ENCODE measurements around the gene PDS5A.
"Not testable (repeated sequence)": the region's sequence is repeated elsewhere in the genome, so short reads cannot be mapped to it uniquely, and the experiment has no call there.

The PDS5A gene

DNA sequence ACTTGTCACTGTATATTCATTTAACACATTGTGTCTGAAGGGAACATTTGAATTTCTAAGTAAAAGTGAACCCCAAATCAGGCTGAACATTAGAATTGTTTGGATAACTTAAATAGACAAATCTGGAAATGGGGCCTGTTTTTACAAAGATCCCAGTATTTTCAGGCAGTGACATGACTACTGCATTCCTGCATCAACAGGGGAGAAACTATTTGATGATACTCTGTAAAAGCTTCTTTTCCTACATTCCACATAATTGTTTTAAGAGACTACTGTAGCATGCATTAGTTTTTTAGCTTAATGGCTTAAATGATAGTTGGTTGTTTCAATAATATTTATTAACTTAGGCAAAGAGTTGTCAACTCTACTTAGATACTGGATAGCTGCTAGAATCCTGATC, 127.0 kb downstream of the PDS5A start:
- TF ChIP-seq, protein P1, sequence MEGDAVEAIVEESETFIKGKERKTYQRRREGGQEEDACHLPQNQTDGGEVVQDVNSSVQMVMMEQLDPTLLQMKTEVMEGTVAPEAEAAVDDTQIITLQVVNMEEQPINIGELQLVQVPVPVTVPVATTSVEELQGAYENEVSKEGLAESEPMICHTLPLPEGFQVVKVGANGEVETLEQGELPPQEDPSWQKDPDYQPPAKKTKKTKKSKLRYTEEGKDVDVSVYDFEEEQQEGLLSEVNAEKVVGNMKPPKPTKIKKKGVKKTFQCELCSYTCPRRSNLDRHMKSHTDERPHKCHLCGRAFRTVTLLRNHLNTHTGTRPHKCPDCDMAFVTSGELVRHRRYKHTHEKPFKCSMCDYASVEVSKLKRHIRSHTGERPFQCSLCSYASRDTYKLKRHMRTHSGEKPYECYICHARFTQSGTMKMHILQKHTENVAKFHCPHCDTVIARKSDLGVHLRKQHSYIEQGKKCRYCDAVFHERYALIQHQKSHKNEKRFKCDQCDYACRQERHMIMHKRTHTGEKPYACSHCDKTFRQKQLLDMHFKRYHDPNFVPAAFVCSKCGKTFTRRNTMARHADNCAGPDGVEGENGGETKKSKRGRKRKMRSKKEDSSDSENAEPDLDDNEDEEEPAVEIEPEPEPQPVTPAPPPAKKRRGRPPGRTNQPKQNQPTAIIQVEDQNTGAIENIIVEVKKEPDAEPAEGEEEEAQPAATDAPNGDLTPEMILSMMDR (IDR thresholded peaks at IDR 0.05; ENCODE audit: control extremely low read depth, extremely low read depth, low read depth, missing control alignments) = no peak
- ChIA-PET POLR2A (no interaction called here), CTCF (interaction anchor here (1.2 to 1.8 kb wide), 2 partner anchors 17 kb away, joined by 3 to 6 read pairs; no protein-coding TSS in a partner anchor)
- DNase-seq (ENCODE audit: extremely low spot score) = no peak

- CTCF ChIA-PET = interaction anchor here (0.8 to 1.3 kb wide), 3 partner anchors 18 to 30 kb away, joined by 3 to 4 read pairs (median 3); no protein-coding TSS in a partner anchor
- POLR2A ChIA-PET = no interaction called here
- no peak for DNase-seq (ENCODE audit: extremely low spot score)
- TF ChIP-seq, protein P1 (IDR thresholded peaks at IDR 0.05; ENCODE audit: control extremely low read depth, extremely low read depth, low read depth, missing control alignments) = no peak
These were observed 131.0 kb downstream of the PDS5A start for GRCh38 chr4:39846705-39847104.

DNA sequence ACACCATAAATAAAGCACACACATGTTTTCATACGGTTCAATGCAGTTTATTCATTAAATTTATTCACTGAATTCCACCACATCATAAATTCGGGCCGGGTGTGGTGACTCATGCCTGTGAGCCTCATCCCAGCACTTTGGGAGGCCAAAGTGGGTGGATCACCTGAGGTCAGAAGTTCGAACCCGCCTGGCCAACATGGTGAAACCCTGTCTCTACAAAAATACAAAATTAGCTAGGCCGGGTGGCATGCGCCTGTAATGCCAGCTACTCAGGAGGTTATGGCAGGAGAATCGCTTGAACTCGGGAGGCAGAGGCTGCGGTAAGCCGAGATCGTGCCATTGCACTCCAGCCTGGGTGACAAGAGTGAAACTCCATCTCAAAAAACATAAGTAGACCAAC, 131.6 kb downstream of the PDS5A start:
- DNase-seq (ENCODE audit: extremely low spot score) = no peak
- CTCF ChIA-PET = interaction anchor here (1.2 to 1.3 kb wide), 2 partner anchors 19 to 31 kb away, joined by 3 to 4 read pairs; no protein-coding TSS in a partner anchor
- TF ChIP-seq, protein P1 (IDR thresholded peaks at IDR 0.05; ENCODE audit: control extremely low read depth, extremely low read depth, low read depth, missing control alignments) = no peak
- POLR2A ChIA-PET = no interaction called here

DNA sequence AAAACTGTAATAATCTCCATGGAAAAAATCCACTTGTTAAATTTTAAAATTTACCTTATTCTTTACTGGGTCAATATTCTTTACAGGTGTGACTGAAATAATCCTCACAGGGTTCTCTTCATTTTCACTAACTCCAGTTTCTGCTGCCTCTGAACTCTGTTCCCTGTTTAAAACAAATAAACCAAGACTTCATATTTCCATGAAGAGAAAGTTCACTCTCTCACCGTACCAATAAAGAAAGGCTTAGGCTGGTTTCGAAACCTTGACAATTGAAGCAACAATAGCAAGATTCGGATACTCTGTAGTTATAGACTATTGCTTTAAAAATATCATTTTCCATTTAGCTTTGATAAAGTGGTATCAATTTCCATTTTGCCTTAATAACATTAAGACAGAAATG, 135.8 kb downstream of the PDS5A start:
- TF ChIP-seq, protein P1 (IDR thresholded peaks at IDR 0.05; ENCODE audit: control extremely low read depth, extremely low read depth, low read depth, missing control alignments) = no peak
- CTCF ChIA-PET = no interaction called here
- POLR2A ChIA-PET = no interaction called here
- DNase-seq (ENCODE audit: extremely low spot score) = no peak

DNA sequence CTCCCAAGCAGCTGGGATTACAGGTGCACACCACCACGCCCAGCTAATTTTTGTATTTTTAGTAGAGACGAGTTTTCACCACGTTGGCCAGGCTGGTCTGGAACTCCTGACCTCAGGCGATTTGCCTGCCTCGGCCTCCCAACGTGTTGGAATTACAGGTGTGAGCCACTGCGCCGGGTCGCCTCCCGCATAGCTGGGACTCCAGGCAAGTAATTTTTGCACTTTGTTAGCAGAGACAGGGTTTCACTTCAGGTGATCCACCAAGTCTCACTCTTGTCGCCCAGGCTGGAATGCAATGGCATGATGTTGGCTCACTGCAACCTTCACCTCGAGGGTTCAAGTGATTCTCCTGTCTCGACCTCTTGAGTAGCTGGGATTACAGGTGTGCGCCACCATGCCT, 137.2 kb downstream of the PDS5A start:
- POLR2A ChIA-PET; DNase-seq (ENCODE audit: extremely low spot score): not testable (repeated sequence)

GRCh38 chr4:39840027-39840426, 137.7 kb downstream of the PDS5A start:
- ChIA-PET CTCF (no interaction called here), POLR2A (no interaction called here)
- TF ChIP-seq, protein P1 (IDR thresholded peaks at IDR 0.05; ENCODE audit: control extremely low read depth, extremely low read depth, low read depth, missing control alignments) = no peak
- no peak for DNase-seq (ENCODE audit: extremely low spot score)

More for the DNA sequence above, 137.2 kb downstream of the PDS5A start:
- CTCF ChIA-PET = interaction anchor here (0.7 kb wide), 1 partner anchor 25 kb away, joined by 3 read pairs; no protein-coding TSS in a partner anchor

GRCh38 chr4:39838431-39838830, 139.3 kb downstream of the PDS5A start:
- POLR2A ChIA-PET; DNase-seq (ENCODE audit: extremely low spot score); CTCF ChIA-PET: not testable (repeated sequence)

DNA sequence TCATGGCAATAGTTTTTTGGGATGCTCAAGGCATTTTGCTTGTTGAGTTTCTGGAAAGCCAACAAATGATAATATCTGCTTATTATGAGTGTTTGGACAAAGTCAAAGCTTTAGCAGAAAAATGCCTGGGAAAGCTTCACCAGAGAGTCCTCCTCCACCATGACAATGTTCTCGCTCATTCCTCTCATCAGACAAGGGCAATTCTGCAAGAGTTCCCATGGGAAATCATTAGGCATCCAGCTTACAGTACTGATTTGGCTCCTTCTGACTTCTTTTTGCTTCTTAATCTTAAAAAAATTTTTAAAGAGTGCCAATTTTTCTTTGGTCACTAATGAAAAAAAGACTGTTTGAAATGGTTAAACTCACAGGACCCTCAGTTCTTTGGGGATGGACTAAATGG, 143.4 kb downstream of the PDS5A start:
- no peak for DNase-seq (ENCODE audit: extremely low spot score)
- CTCF ChIA-PET = interaction anchor here (0.9 to 2.1 kb wide), 4 partner anchors 9 to 23 kb away, joined by 3 to 6 read pairs (median 4); no protein-coding TSS in a partner anchor
- TF ChIP-seq, protein P1 (IDR thresholded peaks at IDR 0.05; ENCODE audit: control extremely low read depth, extremely low read depth, low read depth, missing control alignments) = no peak
- POLR2A ChIA-PET = interaction anchor here (0.5 kb wide), 1 partner anchor 373 kb away, joined by 5 read pairs; no protein-coding TSS in a partner anchor
